ENCODE results near the gene SPACA9. TPM values are rescaled to one million over a fixed set of nuclear protein-coding genes. Genes with fewer than 3 reads are reported as not detected.

Gene SPACA9
- total RNA-seq, 1 experiment from 2014 or later, result 2.1 TPM

DNA sequence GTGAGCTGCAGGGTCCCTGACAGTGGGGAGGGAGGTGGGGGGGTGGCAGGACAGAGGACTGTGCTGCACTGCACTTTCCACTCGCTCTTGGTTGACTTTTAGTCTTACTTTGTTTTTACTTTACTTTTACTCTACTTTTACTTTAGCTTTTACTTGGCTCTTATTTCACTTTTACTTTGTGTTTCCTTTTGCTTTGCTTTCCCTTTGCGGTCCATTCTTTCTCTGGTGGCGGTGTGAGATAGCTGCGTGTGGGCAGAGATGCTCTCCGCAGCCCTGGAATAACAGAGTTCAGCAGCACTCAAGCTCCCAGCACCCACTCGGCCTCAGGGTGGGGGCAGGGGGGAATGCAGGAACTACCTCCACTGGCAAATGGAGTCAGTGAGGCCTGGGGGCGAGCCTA, 5.3 kb upstream of the SPACA9 start:
- intact Hi-C loops (cut with micrococcal nuclease; ENCODE audit: unreplicated experiment), result no loop called here
- POLR2A ChIA-PET (ENCODE audit: low non-redundant PET), result no interaction called here
- no peak for DNase-seq (ENCODE audit: low spot score)
- CTCF ChIA-PET, result no interaction called here
- no peaks in the 10 kb centered on the region for H3K27me3 ChIP-seq (replicated peaks; ENCODE audit: insufficient read depth, low read depth, low read length, poor library complexity)
- TF ChIP-seq, protein P1, sequence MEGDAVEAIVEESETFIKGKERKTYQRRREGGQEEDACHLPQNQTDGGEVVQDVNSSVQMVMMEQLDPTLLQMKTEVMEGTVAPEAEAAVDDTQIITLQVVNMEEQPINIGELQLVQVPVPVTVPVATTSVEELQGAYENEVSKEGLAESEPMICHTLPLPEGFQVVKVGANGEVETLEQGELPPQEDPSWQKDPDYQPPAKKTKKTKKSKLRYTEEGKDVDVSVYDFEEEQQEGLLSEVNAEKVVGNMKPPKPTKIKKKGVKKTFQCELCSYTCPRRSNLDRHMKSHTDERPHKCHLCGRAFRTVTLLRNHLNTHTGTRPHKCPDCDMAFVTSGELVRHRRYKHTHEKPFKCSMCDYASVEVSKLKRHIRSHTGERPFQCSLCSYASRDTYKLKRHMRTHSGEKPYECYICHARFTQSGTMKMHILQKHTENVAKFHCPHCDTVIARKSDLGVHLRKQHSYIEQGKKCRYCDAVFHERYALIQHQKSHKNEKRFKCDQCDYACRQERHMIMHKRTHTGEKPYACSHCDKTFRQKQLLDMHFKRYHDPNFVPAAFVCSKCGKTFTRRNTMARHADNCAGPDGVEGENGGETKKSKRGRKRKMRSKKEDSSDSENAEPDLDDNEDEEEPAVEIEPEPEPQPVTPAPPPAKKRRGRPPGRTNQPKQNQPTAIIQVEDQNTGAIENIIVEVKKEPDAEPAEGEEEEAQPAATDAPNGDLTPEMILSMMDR (conservative IDR thresholded peaks at IDR 0.05; ENCODE audit: low read depth, low read length), result no peak
- TF ChIP-seq EZH2 (IDR thresholded peaks at IDR 0.05; ENCODE audit: borderline replicate concordance, low read depth, low read length, poor library complexity, severe bottlenecking), result no peak
- no peak overlapping the region for H3K4me3 ChIP-seq (ENCODE audit: low read depth, low read length, poor library complexity, severe bottlenecking)
- no peak overlapping the region for H3K27ac ChIP-seq (ENCODE audit: low read depth, low read length, poor library complexity, severe bottlenecking)
- BruUV-seq (replicated peaks), result no TSS peak
- no peaks in the 10 kb centered on the region for H3K36me3 ChIP-seq (ENCODE audit: insufficient read depth, low read length, poor library complexity, severe bottlenecking)
- H3K4me1 ChIP-seq (ENCODE audit: insufficient read depth, low read length, poor library complexity, severe bottlenecking), result no peaks in the 10 kb centered on the region
- H3K9me3 ChIP-seq (ENCODE audit: low read depth, low read length, poor library complexity, severe bottlenecking), result no peaks in the 10 kb centered on the region

DNA sequence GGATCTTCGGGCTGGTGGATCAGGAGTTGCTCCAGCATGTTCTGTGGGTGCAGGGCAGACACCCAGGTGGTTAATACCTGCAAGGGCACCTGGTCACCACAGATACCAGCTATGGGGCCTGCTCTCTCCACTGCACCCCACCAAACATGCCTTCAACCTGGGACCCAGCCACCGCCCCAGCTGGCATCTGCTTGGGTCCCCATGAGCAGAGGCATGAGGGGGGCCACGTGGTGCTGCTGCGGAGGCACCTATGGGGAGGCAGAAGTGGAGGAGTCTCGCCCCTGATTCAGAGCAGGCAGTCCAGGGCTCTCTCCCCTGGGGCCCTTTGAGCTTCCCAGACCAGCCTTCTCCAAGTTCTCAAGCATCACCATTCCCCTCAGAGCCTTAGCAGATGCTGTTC, 3.5 kb upstream of the SPACA9 start:
- no peak overlapping the region for H3K27ac ChIP-seq (ENCODE audit: low read depth, low read length, poor library complexity, severe bottlenecking)
- H3K27me3 ChIP-seq (replicated peaks; ENCODE audit: insufficient read depth, low read depth, low read length, poor library complexity), result no peaks in the 10 kb centered on the region
- ChIA-PET CTCF (no interaction called here), POLR2A (ENCODE audit: low non-redundant PET) (no interaction called here)
- no peak for DNase-seq (ENCODE audit: low spot score)
- no TSS peak for BruUV-seq (replicated peaks)
- intact Hi-C loops (cut with micrococcal nuclease; ENCODE audit: unreplicated experiment), result no loop called here
- no peak overlapping the region for H3K4me3 ChIP-seq (ENCODE audit: low read depth, low read length, poor library complexity, severe bottlenecking)
- H3K36me3 ChIP-seq (ENCODE audit: insufficient read depth, low read length, poor library complexity, severe bottlenecking), result no peaks in the 10 kb centered on the region
- H3K4me1 ChIP-seq (ENCODE audit: insufficient read depth, low read length, poor library complexity, severe bottlenecking), result no peaks in the 10 kb centered on the region
- no peaks in the 10 kb centered on the region for H3K9me3 ChIP-seq (ENCODE audit: low read depth, low read length, poor library complexity, severe bottlenecking)
- TF ChIP-seq EZH2 (IDR thresholded peaks at IDR 0.05; ENCODE audit: borderline replicate concordance, low read depth, low read length, poor library complexity, severe bottlenecking), result no peak
- TF ChIP-seq, protein P1 (conservative IDR thresholded peaks at IDR 0.05; ENCODE audit: low read depth, low read length), result no peak

- BruUV-seq (replicated peaks), result no TSS peak
- Histone ChIP-seq H3K27me3 (replicated peaks; ENCODE audit: insufficient read depth, low read depth, low read length, poor library complexity) (no peaks in the 10 kb centered on the region), H3K36me3 (ENCODE audit: insufficient read depth, low read length, poor library complexity, severe bottlenecking) (no peaks in the 10 kb centered on the region), H3K4me1 (ENCODE audit: insufficient read depth, low read length, poor library complexity, severe bottlenecking) (no peaks in the 10 kb centered on the region), H3K9me3 (ENCODE audit: low read depth, low read length, poor library complexity, severe bottlenecking) (no peaks in the 10 kb centered on the region), H3K4me3 (ENCODE audit: low read depth, low read length, poor library complexity, severe bottlenecking) (no peak overlapping the region), H3K27ac (ENCODE audit: low read depth, low read length, poor library complexity, severe bottlenecking) (no peak overlapping the region)
- DNase-seq (ENCODE audit: low spot score), result no peak
- ChIA-PET CTCF (no interaction called here), POLR2A (ENCODE audit: low non-redundant PET) (no interaction called here)
- no peak for TF ChIP-seq EZH2 (IDR thresholded peaks at IDR 0.05; ENCODE audit: borderline replicate concordance, low read depth, low read length, poor library complexity, severe bottlenecking)
- TF ChIP-seq, protein P1 (conservative IDR thresholded peaks at IDR 0.05; ENCODE audit: low read depth, low read length), result no peak
- intact Hi-C loops (cut with micrococcal nuclease; ENCODE audit: unreplicated experiment), result no loop called here
Observed at GRCh38 chr9:132876849-132877248, 1.8 kb upstream of the SPACA9 start.

All from A673 (cell line).